M059J (cell line): ENCODE measurements around the gene RPH3AL. TPM values are rescaled to one million over a fixed set of nuclear protein-coding genes. Genes with fewer than 3 reads are reported as not detected.
A peak's percentile ranks its signal among the peaks of the same experiment; 100 is the strongest.
"Not testable (repeated sequence)": the region's sequence is repeated elsewhere in the genome, so short reads cannot be mapped to it uniquely, and the experiment has no call there.

Source experiments
- DNase-seq: peaks from one replicate; pipeline ENCODE4 v3.0.0-alpha.2; 2012; ENCODE audit warnings: low read depth
- total RNA-seq: library from RNA; depleted of rRNA; stranded (reverse); fragments of >200 nt; shearing (Covaris generic); gene quantifications from 2 replicates; pipeline ENCODE4 v1.2.3, GENCODE V29; 2014; rRNA removed

Gene RPH3AL
- total RNA-seq, 1 experiment from 2014 or later: 0.81 TPM

DNA sequence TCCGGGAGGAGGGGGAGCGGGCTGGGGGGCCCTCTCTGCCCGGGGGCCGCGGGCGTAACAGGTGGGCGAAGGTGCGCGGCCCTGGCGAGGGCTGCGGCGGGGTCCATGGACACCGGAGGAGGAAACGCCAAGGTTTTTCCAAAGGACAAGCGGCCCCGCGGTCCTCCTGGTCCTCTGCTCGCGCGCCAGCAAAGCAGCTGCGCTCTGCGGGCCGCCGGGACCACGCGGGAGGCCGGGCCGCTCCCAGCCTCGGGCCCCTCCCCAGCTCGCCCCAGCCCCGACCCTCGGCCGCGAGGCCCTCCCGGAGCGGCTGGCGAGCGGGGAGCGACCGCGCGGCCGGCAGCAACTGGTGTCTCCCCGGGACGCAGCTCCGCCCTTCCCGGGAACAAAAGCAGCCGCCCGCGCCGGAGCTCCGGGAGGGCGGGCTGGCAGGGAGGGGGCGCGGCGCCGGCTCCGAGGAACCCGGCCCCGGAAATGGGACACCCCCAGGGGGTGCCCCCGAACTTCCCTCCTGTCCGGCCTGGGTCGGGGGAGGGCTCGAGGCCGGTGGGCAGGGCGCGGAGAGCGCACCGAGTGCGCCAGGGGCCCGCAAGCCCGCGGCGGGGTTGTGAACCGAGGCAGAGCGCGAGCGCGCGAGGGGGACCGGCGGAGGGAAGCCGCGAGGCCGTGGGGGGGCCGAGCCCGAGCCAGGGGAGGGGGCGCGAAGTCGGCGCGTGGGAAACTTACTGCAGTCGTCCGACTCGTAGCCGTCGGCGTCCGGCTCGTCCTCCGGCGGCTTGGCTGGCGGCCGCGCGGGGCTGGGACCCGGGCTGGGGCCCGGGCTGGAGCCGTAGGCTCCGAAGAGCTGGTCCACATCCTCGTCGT lies 172.0 kb downstream of the RPH3AL start:
- DNase-seq: no peak

GRCh38 chr17:179781-180380 lies 172.7 kb downstream of the RPH3AL start:
- DNase-seq: no peak

DNA sequence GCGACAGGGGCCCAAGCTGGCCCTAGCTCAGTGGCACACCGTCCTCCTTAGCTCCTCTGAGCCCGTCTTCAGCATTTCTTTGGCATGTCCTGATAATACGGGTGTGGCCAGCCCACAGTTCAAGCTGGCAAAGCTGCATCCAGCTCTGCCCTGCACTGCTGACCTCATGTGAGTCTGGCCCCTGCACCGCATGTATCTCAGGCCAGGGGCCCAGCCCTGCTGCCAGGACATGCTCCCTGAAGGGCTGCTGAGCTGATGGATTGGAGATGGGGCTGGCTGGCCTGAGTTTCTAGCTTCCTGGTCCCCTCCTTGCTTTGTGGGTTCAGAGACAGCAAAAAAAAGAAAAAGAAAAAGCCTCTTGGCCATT lies 173.6 kb downstream of the RPH3AL start:
- no peak for DNase-seq

GRCh38 chr17:178292-179065 lies 174.1 kb downstream of the RPH3AL start:
- DNase-seq: no peak

DNA sequence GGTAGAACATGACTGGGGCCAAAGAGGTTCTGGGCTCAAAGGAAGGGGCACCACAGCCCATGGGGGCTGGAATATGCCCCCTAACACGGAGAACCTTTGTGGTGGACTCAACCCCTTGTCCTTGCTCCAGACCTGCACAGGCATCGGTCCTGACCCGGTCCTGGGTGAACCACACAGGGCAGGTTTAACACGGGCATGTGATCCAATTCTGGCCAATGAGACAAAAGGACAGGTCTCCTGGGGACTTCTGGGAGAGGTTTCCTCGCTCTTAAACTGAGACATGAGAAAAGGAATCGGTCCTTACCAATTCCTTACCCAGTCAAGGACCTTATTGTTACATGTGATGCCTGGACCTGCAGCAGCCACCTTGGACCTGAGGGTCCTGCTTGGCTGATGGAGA lies 174.8 kb downstream of the RPH3AL start:
- DNase-seq: no peak

DNA sequence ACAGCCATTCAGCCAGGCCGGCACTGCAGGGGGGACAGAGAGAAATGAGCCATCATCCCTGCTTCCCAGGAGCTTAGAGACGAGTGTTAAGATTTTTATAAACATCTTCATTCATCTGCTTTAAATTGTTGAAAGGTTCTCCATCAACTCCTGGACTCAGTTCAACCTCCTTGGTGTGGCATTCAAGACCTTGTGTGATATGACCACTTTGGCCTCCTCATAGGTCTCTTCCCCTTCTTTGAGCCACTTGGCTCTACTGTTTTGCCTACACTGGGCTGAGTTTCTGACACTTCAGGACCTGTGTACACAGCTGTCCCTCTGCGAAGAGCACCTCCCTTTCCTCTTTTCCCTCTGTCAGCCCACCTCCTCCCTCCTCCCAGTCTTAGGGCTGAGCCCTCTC lies 175.5 kb downstream of the RPH3AL start:
- DNase-seq: no peak

- no peak for DNase-seq
Measured at GRCh38 chr17:173166-173911, 179.3 kb downstream of the RPH3AL start.

DNA sequence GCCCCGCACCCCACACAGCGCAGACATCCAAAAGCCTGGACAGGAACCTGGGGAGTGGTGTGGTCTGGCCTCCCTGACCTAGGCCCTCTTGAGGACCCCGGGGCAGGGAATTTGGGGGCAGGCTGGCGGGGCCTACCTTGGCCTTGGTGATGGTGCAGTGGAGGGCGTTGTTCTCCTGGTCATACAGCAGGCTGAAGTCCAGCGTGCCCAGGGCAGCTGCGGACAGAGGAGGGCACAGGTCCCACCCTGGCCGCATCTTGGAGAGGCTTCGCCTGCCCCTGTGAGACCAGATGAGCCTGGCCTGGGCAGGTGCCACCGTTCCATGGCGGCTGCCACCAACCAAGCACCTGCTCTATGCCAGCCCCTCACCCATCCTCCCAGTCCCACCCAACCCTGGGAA lies 180.2 kb downstream of the RPH3AL start:
- no peak for DNase-seq

GRCh38 chr17:171871-172270 lies 180.7 kb downstream of the RPH3AL start:
- no peak for DNase-seq

GRCh38 chr17:170130-170670 lies 182.4 kb downstream of the RPH3AL start:
- no peak for DNase-seq

DNA sequence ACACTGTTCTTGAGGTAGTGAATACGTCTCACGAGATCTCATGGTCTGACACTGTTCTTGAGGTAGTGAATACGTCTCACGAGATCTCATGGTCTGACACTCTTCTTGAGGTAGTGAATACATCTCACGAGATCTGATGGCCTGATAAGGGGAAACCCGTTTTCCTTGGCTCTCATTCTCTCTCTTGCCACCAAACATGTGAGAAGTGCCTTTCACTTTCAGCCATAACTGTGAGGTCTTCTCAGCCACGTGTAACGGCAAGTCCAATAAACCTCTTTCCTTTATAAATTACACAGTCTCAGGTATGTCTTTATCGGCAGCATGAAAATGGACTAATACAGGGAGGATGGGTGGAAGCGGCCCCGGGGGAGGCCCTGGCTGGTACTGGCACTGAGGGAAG lies 184.0 kb downstream of the RPH3AL start:
- not testable (repeated sequence) for DNase-seq

DNA sequence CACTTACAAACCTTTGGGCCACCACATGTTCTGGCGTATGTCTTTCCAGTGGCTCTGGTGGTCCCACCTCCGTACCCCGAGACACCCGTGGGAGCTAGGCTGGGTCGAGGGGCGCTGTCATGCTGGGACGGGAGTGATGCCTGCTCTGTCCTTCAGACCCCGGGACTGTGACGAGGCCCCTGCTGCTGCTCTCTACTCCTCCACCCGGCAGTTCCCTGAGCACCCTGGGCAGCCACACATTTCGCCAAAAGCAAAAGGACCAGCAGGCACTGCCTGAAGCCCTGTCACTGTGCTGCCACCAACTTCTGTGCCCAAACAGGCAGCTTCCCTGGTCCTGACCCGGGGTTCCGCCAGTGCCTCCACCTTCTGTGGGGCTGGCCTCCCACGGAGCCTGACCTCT lies 186.7 kb downstream of the RPH3AL start:
- DNase-seq: no peak

DNA sequence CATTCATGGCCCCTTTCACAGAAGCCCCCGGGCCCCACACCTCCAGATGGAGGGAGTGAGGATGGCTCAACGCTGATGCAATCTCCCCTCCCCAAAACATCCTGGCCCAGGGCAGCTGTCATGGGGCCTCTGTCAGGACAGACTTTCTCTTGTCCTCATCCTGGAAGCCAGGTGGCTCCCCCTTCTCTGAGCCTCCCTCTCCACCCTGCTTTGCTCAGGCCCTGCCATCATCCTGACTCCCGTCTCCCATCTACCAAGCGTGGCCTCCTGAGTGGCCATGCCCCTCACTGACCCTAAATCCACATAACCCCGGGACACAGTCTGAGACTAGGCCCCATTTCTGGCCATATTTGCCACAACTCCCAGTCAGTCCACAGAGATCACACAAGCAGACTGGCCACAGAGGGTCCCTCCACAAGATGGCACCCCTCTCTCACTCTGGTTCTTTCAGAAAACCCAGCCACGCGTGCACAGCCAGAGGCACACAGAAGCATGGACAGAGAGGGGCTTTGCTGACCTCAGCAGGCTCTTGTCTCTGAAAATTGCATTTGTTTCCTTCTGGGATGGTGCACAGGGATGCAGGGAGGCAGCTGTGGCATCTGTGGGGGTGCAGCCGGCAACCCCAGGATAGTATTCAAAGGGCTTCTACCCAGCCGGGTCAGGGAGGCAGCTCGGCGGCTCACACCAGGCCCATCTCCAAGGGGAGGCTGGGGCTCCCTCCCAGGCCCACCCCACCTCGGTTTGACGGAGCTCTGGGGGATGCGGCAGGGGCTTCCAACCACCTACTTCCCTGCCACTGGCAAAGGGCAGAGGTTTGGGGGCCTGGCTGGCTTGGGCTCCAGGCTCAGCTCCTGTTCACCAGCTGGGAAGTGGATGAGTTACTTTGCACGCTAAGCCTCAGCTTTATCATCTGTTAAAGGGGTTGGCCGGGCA lies 188.0 kb downstream of the RPH3AL start:
- peak; percentile 41 for DNase-seq

DNA sequence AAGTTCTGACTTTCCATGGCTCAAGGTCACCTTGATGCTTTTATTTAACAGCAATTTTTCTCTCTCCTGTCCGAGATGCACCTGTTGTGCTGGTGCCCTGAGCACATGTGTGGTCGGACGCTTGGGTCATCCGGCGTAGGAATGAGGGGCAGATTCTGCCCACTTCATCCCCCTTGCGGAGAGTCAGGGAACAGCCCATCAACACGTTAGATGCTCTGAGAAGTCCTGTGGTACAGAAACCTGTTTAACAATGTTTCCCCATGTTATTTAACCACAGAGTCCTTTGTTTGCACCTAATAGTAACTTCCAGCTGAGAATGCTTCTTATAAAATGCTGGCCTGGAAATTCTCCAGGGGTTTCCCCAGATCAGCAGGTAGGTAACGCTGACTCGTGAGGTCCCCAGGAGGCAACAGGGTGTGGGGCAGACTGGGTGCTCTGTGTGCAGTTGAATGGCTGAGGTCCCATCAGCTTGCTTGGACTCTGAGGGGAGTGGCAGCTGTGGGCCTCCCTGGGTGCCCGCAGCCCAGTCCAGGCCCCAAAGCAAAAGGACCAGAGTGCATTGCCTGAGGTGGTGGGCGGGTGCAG lies 189.0 kb downstream of the RPH3AL start:
- no peak for DNase-seq

- no peak for DNase-seq
Measured at GRCh38 chr17:162689-163088, 189.9 kb downstream of the RPH3AL start.

Other genes starting within 250 kb of the RPH3AL start
- gene SCGB1C2, start 215.2 kb downstream of the RPH3AL start, total RNA-seq: not detected in 2 replicates
- gene DOC2B, start 171.2 kb downstream of the RPH3AL start, total RNA-seq: under 0.01 TPM in 1 of 2 replicates, not detected in the other
- gene RFLNB, start 93.1 kb upstream of the RPH3AL start, total RNA-seq: 24.0 and 42.1 TPM in 2 replicates